HepG2 (cell line): ENCODE measurements around the gene GCDH. TPM values are rescaled to one million over a fixed set of nuclear protein-coding genes. Genes with fewer than 3 reads are reported as not detected.

Experiments
- AGO1 ChIP-seq: fragments of 200-400 bp; formaldehyde crosslinking; IDR thresholded peaks from 2 replicates; pipeline ENCODE4 v1.6.1; 2017; ENCODE audit warnings: mild to moderate bottlenecking, low read depth, low read length, moderate library complexity; ENCODE audit not compliant: poor library complexity, severe bottlenecking
- CEBPB ChIP-seq: IDR thresholded peaks from 2 replicates; pipeline ENCODE4 v1.6.1; 2011; ENCODE audit warnings: low read depth, low read length, improper control_type of control experiment, borderline replicate concordance
- GZF1 ChIP-seq: sonication (generic); formaldehyde crosslinking; IDR thresholded peaks from 2 replicates; pipeline ENCODE4 v1.5.1; 2020; ENCODE audit warnings: mild to moderate bottlenecking, missing genetic modification reagents
- KLF16 ChIP-seq, 2 experiments: sonication (generic) in 1 of 2; formaldehyde crosslinking in 1 of 2; IDR thresholded peaks; 2 replicates each; pipeline versions ENCODE4 v1.6.1 to v1.8.0; 2016 to 2023; ENCODE audit warnings: missing genetic modification reagents in 2 of 2, missing compliant biosample characterization in 1 of 2
- RARA ChIP-seq: IDR thresholded peaks from 2 replicates; pipeline ENCODE4 v1.6.1; 2016; ENCODE audit warnings: missing genetic modification reagents, missing compliant biosample characterization
- SIX1 ChIP-seq: sonication (generic); formaldehyde crosslinking; IDR thresholded peaks from 2 replicates; pipeline ENCODE4 v1.4.0; 2020; ENCODE audit warnings: missing genetic modification reagents, borderline replicate concordance
- U2AF2 ChIP-seq: fragments of 200-400 bp; formaldehyde crosslinking; IDR thresholded peaks from 2 replicates; pipeline ENCODE4 v1.6.1; 2017; ENCODE audit warnings: low read depth, mild to moderate bottlenecking, low read length
- ZNF44 ChIP-seq: sonication (generic); formaldehyde crosslinking; IDR thresholded peaks from 2 replicates; pipeline ENCODE4 v1.5.1; 2020; ENCODE audit warnings: mild to moderate bottlenecking, missing genetic modification reagents
- ZNF776 ChIP-seq: sonication (generic); formaldehyde crosslinking; IDR thresholded peaks from 2 replicates; pipeline ENCODE4 v1.4.0; 2020; ENCODE audit warnings: mild to moderate bottlenecking, missing genetic modification reagents
- ZNF777 ChIP-seq: sonication (generic); formaldehyde crosslinking; IDR thresholded peaks from 2 replicates; pipeline ENCODE4 v1.4.0; 2020; ENCODE audit warnings: missing genetic modification reagents
- ZSCAN12 ChIP-seq: sonication (generic); formaldehyde crosslinking; IDR thresholded peaks from 2 replicates; pipeline ENCODE4 v1.9.0; 2021; ENCODE audit warnings: mild to moderate bottlenecking, missing genetic modification reagents
- polyA plus RNA-seq, 8 experiments: library from polyadenylated mRNA; depleted of rRNA in 3 of 8; stranded (reverse) in 7 of 8; unstranded in 1 of 8; fragments of >200 nt; fragmentation: Illumina TruSeq in 4 of 8; extraction: Trizol in 4 of 8; gene quantifications; 2 replicates each; pipeline versions ENCODE4 v1.2.1 to v1.2.3, GENCODE V29; 2011 to 2016; ENCODE audit warnings: low read depth in 4 of 8, missing spikeins in 1 of 8, mixed read lengths in 1 of 8; ENCODE audit not compliant: insufficient read depth in 1 of 8
- total RNA-seq, 5 experiments: library from RNA; depleted of rRNA; stranded (reverse); fragments of >200 nt; fragmentation: Illumina TruSeq; extraction: Trizol; gene quantifications; 2 replicates each; pipeline ENCODE4 v1.2.3, GENCODE V29; 2016; ENCODE audit warnings: low read depth in 1 of 5
- TF ChIP-seq, protein P1 (sequence below): IDR thresholded peaks from 2 replicates; pipeline ENCODE4 v1.6.1; 2016; ENCODE audit warnings: missing compliant biosample characterization, missing genetic modification reagents, borderline replicate concordance
- TF ChIP-seq, protein P2 (sequence below): sonication (generic); formaldehyde crosslinking; IDR thresholded peaks from 2 replicates; pipeline ENCODE4 v1.8.0; 2023; ENCODE audit warnings: mild to moderate bottlenecking, missing genetic modification reagents
- TF ChIP-seq, protein P3 (sequence below): sonication (generic); formaldehyde crosslinking; IDR thresholded peaks from 2 replicates; pipeline ENCODE4 v1.9.0; 2022; ENCODE audit warnings: low read depth, missing genetic modification reagents
- TF ChIP-seq, protein P4 (sequence below): IDR thresholded peaks from 2 replicates; pipeline ENCODE4 v1.6.1; 2016; ENCODE audit warnings: missing compliant biosample characterization, missing genetic modification reagents, borderline replicate concordance
- TF ChIP-seq, protein P5 (sequence below): sonication (generic); formaldehyde crosslinking; IDR thresholded peaks from 2 replicates; pipeline ENCODE4 v1.5.1; 2020; ENCODE audit warnings: missing genetic modification reagents, mild to moderate bottlenecking, borderline replicate concordance
- TF ChIP-seq, protein P6 (sequence below): sonication (generic); formaldehyde crosslinking; IDR thresholded peaks from 2 replicates; pipeline ENCODE4 v1.5.0; 2020; ENCODE audit warnings: missing genetic modification reagents
- TF ChIP-seq, protein P7 (sequence below): sonication (generic); formaldehyde crosslinking; IDR thresholded peaks from 2 replicates; pipeline ENCODE4 v1.4.0; 2020; ENCODE audit warnings: low read depth, mild to moderate bottlenecking, missing genetic modification reagents

GCDH gene
- total and polyA plus RNA-seq, 2 of the 13 experiments (the other 11 are each of a cell fraction or from before 2014, with no cell fraction given): 15.1 to 38.0 TPM

DNA sequence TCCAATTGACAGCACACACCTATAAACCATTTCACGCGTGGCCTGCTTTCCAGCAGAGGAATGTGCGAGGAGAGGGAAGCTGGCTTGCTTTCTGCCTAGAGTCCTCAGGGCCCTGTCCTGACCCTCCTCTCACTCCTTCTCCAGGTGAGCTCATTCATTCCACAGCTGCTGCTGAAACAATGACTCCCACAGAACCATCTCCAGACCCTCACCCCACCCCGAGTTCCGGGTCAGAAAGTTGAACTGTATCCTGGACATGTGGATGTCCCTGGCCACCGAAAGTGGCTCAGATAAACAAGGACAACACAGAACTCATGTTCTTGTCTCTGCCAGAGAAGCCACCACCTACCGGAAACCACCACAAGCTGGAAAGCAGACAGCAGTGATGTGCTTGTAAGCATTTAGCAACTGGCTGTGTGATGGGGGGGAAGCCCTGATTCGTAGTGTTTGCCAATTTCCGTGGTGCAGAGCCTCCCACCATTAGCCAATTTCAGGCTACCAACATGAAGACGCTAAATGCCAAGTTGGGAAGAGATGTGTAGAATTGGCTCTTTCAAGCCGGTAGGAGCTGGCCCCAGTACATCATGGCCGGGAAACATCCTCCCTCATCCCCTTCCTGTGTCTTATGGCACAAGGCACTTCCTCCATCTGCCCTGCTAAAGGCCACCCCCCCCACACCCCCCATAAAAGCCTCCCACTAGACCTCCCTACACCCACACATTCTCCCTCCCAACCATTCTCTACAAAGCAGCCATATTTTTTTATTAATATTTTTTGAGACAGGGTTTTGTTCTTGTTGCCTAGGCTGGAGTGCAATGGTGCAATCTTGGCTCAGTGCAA is 23.1 kb downstream of the GCDH start (continued):
- TF ChIP-seq ZSCAN12 (CRISPR knock-in tag) (no peak), AGO1 (no peak), U2AF2 (no peak), RARA (CRISPR knock-in tag) (0 out of 2 replicates have a peak, but pooled peaks have one; percentile 17), ZNF776 (CRISPR knock-in tag) (no peak), SIX1 (CRISPR knock-in tag) (no peak), KLF16 (CRISPR knock-in tag; IDR thresholded peaks at IDR 0.05) (no peak), ZNF777 (CRISPR knock-in tag) (no peak), CEBPB (no peak), ZNF44 (CRISPR knock-in tag) (no peak), GZF1 (CRISPR knock-in tag) (no peak)
- TF ChIP-seq, protein P1, sequence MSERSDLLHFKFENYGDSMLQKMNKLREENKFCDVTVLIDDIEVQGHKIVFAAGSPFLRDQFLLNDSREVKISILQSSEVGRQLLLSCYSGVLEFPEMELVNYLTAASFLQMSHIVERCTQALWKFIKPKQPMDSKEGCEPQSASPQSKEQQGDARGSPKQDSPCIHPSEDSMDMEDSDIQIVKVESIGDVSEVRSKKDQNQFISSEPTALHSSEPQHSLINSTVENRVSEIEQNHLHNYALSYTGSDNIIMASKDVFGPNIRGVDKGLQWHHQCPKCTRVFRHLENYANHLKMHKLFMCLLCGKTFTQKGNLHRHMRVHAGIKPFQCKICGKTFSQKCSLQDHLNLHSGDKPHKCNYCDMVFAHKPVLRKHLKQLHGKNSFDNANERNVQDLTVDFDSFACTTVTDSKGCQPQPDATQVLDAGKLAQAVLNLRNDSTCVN (CRISPR knock-in tag): no peak
- TF ChIP-seq, protein P2, sequence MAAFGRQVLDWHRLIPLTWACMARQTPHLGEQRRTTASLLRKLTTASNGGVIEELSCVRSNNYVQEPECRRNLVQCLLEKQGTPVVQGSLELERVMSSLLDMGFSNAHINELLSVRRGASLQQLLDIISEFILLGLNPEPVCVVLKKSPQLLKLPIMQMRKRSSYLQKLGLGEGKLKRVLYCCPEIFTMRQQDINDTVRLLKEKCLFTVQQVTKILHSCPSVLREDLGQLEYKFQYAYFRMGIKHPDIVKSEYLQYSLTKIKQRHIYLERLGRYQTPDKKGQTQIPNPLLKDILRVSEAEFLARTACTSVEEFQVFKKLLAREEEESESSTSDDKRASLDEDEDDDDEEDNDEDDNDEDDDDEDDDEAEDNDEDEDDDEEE (CRISPR knock-in tag): no peak; the same call in 1 of the 2 replicates
- TF ChIP-seq, protein P3, sequence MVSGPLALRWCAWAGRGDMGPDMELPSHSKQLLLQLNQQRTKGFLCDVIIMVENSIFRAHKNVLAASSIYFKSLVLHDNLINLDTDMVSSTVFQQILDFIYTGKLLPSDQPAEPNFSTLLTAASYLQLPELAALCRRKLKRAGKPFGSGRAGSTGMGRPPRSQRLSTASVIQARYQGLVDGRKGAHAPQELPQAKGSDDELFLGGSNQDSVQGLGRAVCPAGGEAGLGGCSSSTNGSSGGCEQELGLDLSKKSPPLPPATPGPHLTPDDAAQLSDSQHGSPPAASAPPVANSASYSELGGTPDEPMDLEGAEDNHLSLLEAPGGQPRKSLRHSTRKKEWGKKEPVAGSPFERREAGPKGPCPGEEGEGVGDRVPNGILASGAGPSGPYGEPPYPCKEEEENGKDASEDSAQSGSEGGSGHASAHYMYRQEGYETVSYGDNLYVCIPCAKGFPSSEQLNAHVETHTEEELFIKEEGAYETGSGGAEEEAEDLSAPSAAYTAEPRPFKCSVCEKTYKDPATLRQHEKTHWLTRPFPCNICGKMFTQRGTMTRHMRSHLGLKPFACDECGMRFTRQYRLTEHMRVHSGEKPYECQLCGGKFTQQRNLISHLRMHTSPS (CRISPR knock-in tag): no peak
- TF ChIP-seq, protein P4, sequence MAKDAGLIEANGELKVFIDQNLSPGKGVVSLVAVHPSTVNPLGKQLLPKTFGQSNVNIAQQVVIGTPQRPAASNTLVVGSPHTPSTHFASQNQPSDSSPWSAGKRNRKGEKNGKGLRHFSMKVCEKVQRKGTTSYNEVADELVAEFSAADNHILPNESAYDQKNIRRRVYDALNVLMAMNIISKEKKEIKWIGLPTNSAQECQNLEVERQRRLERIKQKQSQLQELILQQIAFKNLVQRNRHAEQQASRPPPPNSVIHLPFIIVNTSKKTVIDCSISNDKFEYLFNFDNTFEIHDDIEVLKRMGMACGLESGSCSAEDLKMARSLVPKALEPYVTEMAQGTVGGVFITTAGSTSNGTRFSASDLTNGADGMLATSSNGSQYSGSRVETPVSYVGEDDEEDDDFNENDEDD (CRISPR knock-in tag): no peak
- TF ChIP-seq, protein P5, sequence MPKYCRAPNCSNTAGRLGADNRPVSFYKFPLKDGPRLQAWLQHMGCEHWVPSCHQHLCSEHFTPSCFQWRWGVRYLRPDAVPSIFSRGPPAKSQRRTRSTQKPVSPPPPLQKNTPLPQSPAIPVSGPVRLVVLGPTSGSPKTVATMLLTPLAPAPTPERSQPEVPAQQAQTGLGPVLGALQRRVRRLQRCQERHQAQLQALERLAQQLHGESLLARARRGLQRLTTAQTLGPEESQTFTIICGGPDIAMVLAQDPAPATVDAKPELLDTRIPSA: no peak
- TF ChIP-seq, protein P6, sequence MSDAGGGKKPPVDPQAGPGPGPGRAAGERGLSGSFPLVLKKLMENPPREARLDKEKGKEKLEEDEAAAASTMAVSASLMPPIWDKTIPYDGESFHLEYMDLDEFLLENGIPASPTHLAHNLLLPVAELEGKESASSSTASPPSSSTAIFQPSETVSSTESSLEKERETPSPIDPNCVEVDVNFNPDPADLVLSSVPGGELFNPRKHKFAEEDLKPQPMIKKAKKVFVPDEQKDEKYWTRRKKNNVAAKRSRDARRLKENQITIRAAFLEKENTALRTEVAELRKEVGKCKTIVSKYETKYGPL (CRISPR knock-in tag): no peak
- TF ChIP-seq, protein P7, sequence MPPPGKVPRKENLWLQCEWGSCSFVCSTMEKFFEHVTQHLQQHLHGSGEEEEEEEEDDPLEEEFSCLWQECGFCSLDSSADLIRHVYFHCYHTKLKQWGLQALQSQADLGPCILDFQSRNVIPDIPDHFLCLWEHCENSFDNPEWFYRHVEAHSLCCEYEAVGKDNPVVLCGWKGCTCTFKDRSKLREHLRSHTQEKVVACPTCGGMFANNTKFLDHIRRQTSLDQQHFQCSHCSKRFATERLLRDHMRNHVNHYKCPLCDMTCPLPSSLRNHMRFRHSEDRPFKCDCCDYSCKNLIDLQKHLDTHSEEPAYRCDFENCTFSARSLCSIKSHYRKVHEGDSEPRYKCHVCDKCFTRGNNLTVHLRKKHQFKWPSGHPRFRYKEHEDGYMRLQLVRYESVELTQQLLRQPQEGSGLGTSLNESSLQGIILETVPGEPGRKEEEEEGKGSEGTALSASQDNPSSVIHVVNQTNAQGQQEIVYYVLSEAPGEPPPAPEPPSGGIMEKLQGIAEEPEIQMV (CRISPR knock-in tag): no peak
